Duodenal mucosa (tissue), 2 donors: ENCODE measurements around the gene KLHDC10.
"Not testable (repeated sequence)": the region's sequence is repeated elsewhere in the genome, so short reads cannot be mapped to it uniquely, and the experiment has no call there.

Experiments used
- H3K27ac ChIP-seq: one replicate; pipeline ENCODE4 v1.7.0; 2013; ENCODE audit warnings: low read depth, low read length
- H3K27me3 ChIP-seq, 2 donors: one replicate each; pipeline ENCODE4 v1.7.0; 2013; ENCODE audit warnings: low read length in 2 of 2, control low read depth in 1 of 2; ENCODE audit not compliant: insufficient read depth in 2 of 2, control insufficient read depth in 1 of 2
- H3K36me3 ChIP-seq, 2 donors: one replicate each; pipeline ENCODE4 v1.7.0; 2013; ENCODE audit warnings: low read length in 2 of 2, control low read depth in 1 of 2; ENCODE audit not compliant: insufficient read depth in 2 of 2, control insufficient read depth in 1 of 2
- H3K4me1 ChIP-seq, 2 donors: one replicate each; pipeline ENCODE4 v1.7.0; 2013; ENCODE audit warnings: low read length in 2 of 2, control low read depth in 1 of 2; ENCODE audit not compliant: insufficient read depth in 2 of 2, control insufficient read depth in 1 of 2
- H3K4me3 ChIP-seq, 2 donors: one replicate each; pipeline ENCODE4 v1.7.0; 2013; ENCODE audit warnings: low read length in 2 of 2, low read depth in 1 of 2
- H3K9ac ChIP-seq, 2 donors: one replicate each; pipeline ENCODE4 v1.7.0; 2013; ENCODE audit warnings: low read length in 2 of 2, low read depth in 1 of 2
- H3K9me3 ChIP-seq, 2 donors: one replicate each; pipeline ENCODE4 v1.7.0; 2013; ENCODE audit warnings: low read length in 2 of 2, control low read depth in 1 of 2; ENCODE audit not compliant: control insufficient read depth in 1 of 2

The KLHDC10 gene

GRCh38 chr7:130048906-130049305 lies 21.4 kb upstream of the KLHDC10 start:
- Histone ChIP-seq H3K27ac (no peak overlapping the region), H3K4me3 (no peak overlapping the region), H3K27me3 (no peaks in the 10 kb centered on the region), H3K9ac (no peak overlapping the region), H3K4me1 (peaks cover 4 to 6% of the 10 kb centered on the region in 2 donors), H3K9me3 (no peaks in the 10 kb centered on the region), H3K36me3 (peaks cover 2 to 5% of the 10 kb centered on the region in 2 donors)

- not testable (repeated sequence) for H3K27me3 ChIP-seq, H3K9ac ChIP-seq, H3K27ac ChIP-seq, H3K9me3 ChIP-seq, H3K4me1 ChIP-seq, H3K36me3 ChIP-seq, H3K4me3 ChIP-seq
These were observed 18.1 kb upstream of the KLHDC10 start for GRCh38 chr7:130052250-130052649.

- not testable (repeated sequence) for H3K4me1 ChIP-seq, H3K9ac ChIP-seq, H3K9me3 ChIP-seq, H3K36me3 ChIP-seq, H3K4me3 ChIP-seq, H3K27me3 ChIP-seq, H3K27ac ChIP-seq
These were observed 15.1 kb upstream of the KLHDC10 start for GRCh38 chr7:130055198-130055597.

GRCh38 chr7:130062246-130062645 lies 8.1 kb upstream of the KLHDC10 start:
- H3K27me3 ChIP-seq: no peaks in the 10 kb centered on the region
- H3K36me3 ChIP-seq: no peaks in the 10 kb centered on the region
- H3K9ac ChIP-seq: no peak overlapping the region
- H3K9me3 ChIP-seq: no peaks in the 10 kb centered on the region
- no peak overlapping the region for H3K4me3 ChIP-seq
- no peaks in the 10 kb centered on the region for H3K4me1 ChIP-seq
- H3K27ac ChIP-seq: no peak overlapping the region

- no peak overlapping the region for H3K9ac ChIP-seq
- no peak overlapping the region for H3K27ac ChIP-seq
- H3K9me3 ChIP-seq: no peaks in the 10 kb centered on the region
- no peaks in the 10 kb centered on the region for H3K36me3 ChIP-seq
- H3K27me3 ChIP-seq: no peaks in the 10 kb centered on the region
- H3K4me3 ChIP-seq: no peak overlapping the region
- no peaks in the 10 kb centered on the region for H3K4me1 ChIP-seq
These were observed 7.3 kb upstream of the KLHDC10 start for GRCh38 chr7:130063036-130063435.

GRCh38 chr7:130064580-130064926 lies 5.8 kb upstream of the KLHDC10 start:
- not testable (repeated sequence) for H3K27me3 ChIP-seq, H3K9me3 ChIP-seq, H3K9ac ChIP-seq, H3K4me1 ChIP-seq, H3K36me3 ChIP-seq, H3K27ac ChIP-seq, H3K4me3 ChIP-seq

GRCh38 chr7:130065500-130066152 lies 4.7 kb upstream of the KLHDC10 start:
- Histone ChIP-seq H3K4me1 (no peaks in the 10 kb centered on the region), H3K27ac (no peak overlapping the region), H3K4me3 (no peak overlapping the region), H3K9me3 (no peaks in the 10 kb centered on the region), H3K36me3 (no peaks in the 10 kb centered on the region), H3K27me3 (no peaks in the 10 kb centered on the region), H3K9ac (no peak overlapping the region)

- Histone ChIP-seq H3K27me3 (no peaks in the 10 kb centered on the region), H3K4me3 (peak overlapping the region; percentile 70 to 89), H3K9me3 (no peaks in the 10 kb centered on the region), H3K27ac (no peak overlapping the region), H3K4me1 (peaks cover 12 to 14% of the 10 kb centered on the region in 2 donors), H3K9ac (peak overlapping the region; percentile 61 to 74), H3K36me3 (no peaks in the 10 kb centered on the region)
These were observed 956 bp upstream of the KLHDC10 start for GRCh38 chr7:130069179-130069977.

- no peaks in the 10 kb centered on the region for H3K27me3 ChIP-seq
- H3K4me1 ChIP-seq: peaks cover 12 to 18% of the 10 kb centered on the region in 2 donors
- H3K9ac ChIP-seq: peak overlapping the region; percentile 59 to 89
- peak overlapping the region; percentile 70 to 89 for H3K4me3 ChIP-seq
- H3K36me3 ChIP-seq: no peaks in the 10 kb centered on the region
- no peaks in the 10 kb centered on the region for H3K9me3 ChIP-seq
- H3K27ac ChIP-seq: no peak overlapping the region
These were observed 708 bp downstream of the KLHDC10 start for GRCh38 chr7:130070861-130071622.
